ENCODE measurements around the gene CHST14. TPM values are rescaled to one million over a fixed set of nuclear protein-coding genes. Genes with fewer than 3 reads are reported as not detected.

CHST14 gene
- total RNA-seq, 1 donor from 2014 or later: 14.1 TPM

DNA sequence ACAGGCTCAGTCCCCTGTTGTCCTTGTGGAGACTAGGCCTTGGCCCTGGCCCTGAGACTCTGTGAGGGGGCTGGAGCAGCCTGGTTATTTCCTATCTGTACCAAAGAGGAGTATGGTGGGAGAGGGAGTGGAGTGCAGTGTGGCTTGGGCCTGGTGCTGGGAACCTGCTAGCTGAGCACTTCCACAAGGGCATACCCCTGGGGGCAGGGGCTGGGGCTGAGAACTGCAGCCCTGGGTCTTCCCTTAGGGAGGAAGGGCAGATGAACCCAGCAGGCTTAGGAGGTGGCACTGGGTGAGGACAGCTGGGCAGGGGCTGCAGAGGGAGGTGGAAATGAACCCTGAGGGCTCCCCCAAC is 3.5 kb upstream of the CHST14 start:
- H3K36me3 ChIP-seq: peaks cover 43% of the 10 kb centered on the region
- intact Hi-C loops (cut with DNase I): no loop called here
- H3K27ac ChIP-seq: no peak overlapping the region
- DNase-seq (peak; percentile 41), ATAC-seq (no peak)
- H3K9me3 ChIP-seq: no peaks in the 10 kb centered on the region
- H3K4me3 ChIP-seq: no peak overlapping the region
- H3K4me1 ChIP-seq: peaks cover 11% of the 10 kb centered on the region
- TF ChIP-seq, protein P1, sequence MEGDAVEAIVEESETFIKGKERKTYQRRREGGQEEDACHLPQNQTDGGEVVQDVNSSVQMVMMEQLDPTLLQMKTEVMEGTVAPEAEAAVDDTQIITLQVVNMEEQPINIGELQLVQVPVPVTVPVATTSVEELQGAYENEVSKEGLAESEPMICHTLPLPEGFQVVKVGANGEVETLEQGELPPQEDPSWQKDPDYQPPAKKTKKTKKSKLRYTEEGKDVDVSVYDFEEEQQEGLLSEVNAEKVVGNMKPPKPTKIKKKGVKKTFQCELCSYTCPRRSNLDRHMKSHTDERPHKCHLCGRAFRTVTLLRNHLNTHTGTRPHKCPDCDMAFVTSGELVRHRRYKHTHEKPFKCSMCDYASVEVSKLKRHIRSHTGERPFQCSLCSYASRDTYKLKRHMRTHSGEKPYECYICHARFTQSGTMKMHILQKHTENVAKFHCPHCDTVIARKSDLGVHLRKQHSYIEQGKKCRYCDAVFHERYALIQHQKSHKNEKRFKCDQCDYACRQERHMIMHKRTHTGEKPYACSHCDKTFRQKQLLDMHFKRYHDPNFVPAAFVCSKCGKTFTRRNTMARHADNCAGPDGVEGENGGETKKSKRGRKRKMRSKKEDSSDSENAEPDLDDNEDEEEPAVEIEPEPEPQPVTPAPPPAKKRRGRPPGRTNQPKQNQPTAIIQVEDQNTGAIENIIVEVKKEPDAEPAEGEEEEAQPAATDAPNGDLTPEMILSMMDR (IDR thresholded peaks at IDR 0.05): no peak
- H3K27me3 ChIP-seq: no peaks in the 10 kb centered on the region

DNA sequence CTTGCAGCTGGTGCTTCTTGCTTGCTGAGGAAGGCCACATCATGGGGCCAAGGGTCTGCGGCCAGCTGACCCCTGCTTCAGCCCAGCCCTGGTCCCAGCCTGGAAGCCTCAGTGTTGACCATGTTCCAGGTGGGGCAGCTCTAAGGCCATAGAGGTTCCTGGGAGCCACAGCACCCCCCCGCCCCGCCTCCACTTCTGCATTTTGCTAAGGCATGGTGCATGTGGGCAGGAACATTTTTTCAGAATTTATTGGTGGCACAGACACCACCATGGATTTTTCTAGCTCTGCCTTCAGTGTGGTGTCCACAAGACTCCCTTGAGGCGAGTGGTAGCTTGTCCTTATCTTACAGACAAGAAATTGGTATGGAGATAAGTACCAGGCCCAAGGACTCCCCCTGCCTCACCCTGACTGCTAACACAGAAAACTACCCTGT is 1.9 kb upstream of the CHST14 start:
- no peak overlapping the region for H3K27ac ChIP-seq

DNA sequence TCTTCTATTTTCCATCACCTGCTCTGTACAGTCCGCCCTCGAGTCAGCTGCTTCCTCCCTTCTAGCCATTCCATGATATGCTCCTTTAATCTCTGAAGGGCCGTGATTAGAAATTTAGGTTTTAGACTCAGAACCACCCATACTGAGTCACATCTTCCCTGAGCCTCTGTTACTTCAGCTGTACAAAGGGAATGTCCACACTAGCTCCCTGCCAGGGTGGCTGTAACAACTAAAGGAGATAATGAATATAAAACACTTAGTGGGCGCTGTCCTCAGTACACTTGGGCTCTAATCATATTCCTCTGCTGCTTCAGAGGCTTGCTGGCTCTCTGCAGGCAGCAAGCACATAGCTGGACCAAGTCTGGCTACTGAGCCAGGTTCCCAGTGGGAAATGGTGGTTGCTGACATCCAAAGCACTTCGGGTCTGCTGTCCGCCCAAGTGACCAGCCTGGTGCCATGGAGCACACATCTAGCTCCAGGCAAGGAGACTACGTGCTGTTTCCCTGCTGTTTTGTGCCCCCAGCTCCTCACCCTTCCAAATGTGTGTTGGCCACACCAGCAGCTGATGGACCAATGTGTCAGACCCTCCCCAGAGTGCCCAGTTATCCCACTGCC is 901 bp upstream of the CHST14 start:
- H3K27ac ChIP-seq: peak overlapping the region; percentile 91
- H3K9me3 ChIP-seq: no peaks in the 10 kb centered on the region
- intact Hi-C loops (cut with DNase I): no loop called here
- ATAC-seq: no peak
- H3K36me3 ChIP-seq: peaks cover 17% of the 10 kb centered on the region
- TF ChIP-seq, protein P1 (IDR thresholded peaks at IDR 0.05): no peak
- H3K4me1 ChIP-seq: peaks cover 11% of the 10 kb centered on the region
- no peaks in the 10 kb centered on the region for H3K27me3 ChIP-seq
- H3K4me3 ChIP-seq: peak overlapping the region; percentile 86
- DNase-seq: peak; percentile 51

More for the DNA sequence above, 1.9 kb upstream of the CHST14 start:
- no peaks in the 10 kb centered on the region for H3K27me3 ChIP-seq
- peaks cover 11% of the 10 kb centered on the region for H3K4me1 ChIP-seq
- peaks cover 26% of the 10 kb centered on the region for H3K36me3 ChIP-seq
- ATAC-seq (no peak), DNase-seq (peak; percentile 70)
- intact Hi-C loops (cut with DNase I): no loop called here
- no peaks in the 10 kb centered on the region for H3K9me3 ChIP-seq
- TF ChIP-seq, protein P1 (IDR thresholded peaks at IDR 0.05): no peak
- no peak overlapping the region for H3K4me3 ChIP-seq

DNA sequence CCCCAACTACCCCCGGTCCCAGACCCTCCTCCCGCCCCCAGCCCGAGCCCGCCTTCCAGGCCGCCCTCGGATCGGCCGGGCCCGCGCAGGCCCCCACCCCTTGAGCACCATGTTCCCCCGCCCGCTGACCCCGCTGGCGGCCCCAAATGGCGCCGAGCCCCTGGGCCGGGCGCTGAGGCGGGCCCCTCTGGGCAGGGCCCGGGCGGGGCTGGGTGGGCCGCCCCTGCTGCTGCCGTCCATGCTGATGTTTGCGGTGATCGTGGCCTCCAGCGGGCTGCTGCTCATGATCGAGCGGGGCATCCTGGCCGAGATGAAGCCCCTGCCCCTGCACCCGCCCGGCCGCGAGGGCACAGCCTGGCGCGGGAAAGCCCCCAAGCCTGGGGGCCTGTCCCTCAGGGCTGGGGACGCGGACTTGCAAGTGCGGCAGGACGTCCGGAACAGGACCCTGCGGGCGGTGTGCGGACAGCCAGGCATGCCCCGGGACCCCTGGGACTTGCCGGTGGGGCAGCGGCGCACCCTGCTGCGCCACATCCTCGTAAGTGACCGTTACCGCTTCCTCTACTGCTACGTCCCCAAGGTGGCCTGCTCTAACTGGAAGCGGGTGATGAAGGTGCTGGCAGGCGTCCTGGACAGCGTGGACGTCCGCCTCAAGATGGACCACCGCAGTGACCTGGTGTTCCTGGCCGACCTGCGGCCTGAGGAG is 472 bp downstream of the CHST14 start:
- H3K27ac ChIP-seq: peak overlapping the region; percentile 91
- H3K9me3 ChIP-seq: no peaks in the 10 kb centered on the region
- H3K4me1 ChIP-seq: peaks cover 10% of the 10 kb centered on the region
- no peaks in the 10 kb centered on the region for H3K27me3 ChIP-seq
- peak overlapping the region; percentile 86 for H3K4me3 ChIP-seq
- peaks cover 3% of the 10 kb centered on the region for H3K36me3 ChIP-seq
- DNase-seq: peak; percentile 70
- TF ChIP-seq, protein P1 (IDR thresholded peaks at IDR 0.05): no peak
- intact Hi-C loops (cut with DNase I): no loop called here
- peak; percentile 43 for ATAC-seq

DNA sequence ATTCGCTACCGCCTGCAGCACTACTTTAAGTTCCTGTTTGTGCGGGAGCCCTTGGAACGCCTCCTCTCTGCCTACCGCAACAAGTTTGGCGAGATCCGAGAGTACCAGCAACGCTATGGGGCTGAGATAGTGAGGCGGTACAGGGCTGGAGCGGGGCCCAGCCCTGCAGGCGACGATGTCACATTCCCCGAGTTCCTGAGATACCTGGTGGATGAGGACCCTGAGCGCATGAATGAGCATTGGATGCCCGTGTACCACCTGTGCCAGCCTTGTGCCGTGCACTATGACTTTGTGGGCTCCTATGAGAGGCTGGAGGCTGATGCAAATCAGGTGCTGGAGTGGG is 995 bp downstream of the CHST14 start:
- no peaks in the 10 kb centered on the region for H3K27me3 ChIP-seq
- H3K4me3 ChIP-seq: peak overlapping the region; percentile 86
- H3K4me1 ChIP-seq: peaks cover 8% of the 10 kb centered on the region
- DNase-seq (peak; percentile 70), ATAC-seq (peak; percentile 61)
- intact Hi-C loops (cut with DNase I): no loop called here
- no peaks in the 10 kb centered on the region for H3K9me3 ChIP-seq
- TF ChIP-seq, protein P1 (IDR thresholded peaks at IDR 0.05): no peak
- peak overlapping the region; percentile 91 for H3K27ac ChIP-seq
- H3K36me3 ChIP-seq: no peaks in the 10 kb centered on the region
